SK-N-SH treated with all-trans-retinoic acid at 6 μM for 48 hours (cell line): ENCODE results near the gene CNDP1.
A peak's percentile ranks its signal among the peaks of the same experiment; 100 is the strongest.

ENCODE experiments used
- ATAC-seq: fragments of 200-7000 bp; cut with Tn5 transposase; 3 replicates; pipeline ENCODE4 v1.9.1; 2020; ENCODE audit warnings: mild to moderate bottlenecking, moderate library complexity
- ARNTL ChIP-seq: fragments of 450-650 bp; formaldehyde crosslinking; IDR thresholded peaks from 2 replicates; pipeline ENCODE4 v1.5.0; 2020; ENCODE audit warnings: low read depth, mild to moderate bottlenecking, moderate library complexity, borderline replicate concordance
- BACH2 ChIP-seq: fragments of 250-450 bp; sonication (Bioruptor Pico); IDR thresholded peaks from 2 replicates; pipeline ENCODE4 v1.9.0; 2021; ENCODE audit warnings: mild to moderate bottlenecking, borderline replicate concordance
- CSRNP3 ChIP-seq: fragments of 250-450 bp; sonication (Bioruptor Pico); IDR thresholded peaks from 2 replicates; pipeline ENCODE4 v1.5.1; 2021; ENCODE audit warnings: mild to moderate bottlenecking, moderate library complexity
- ESRRG ChIP-seq: fragments of 250-450 bp; sonication (Bioruptor Pico); IDR thresholded peaks from 2 replicates; pipeline ENCODE4 v1.6.1; 2021; ENCODE audit warnings: mild to moderate bottlenecking
- GLIS3 ChIP-seq: fragments of 250-450 bp; sonication (Bioruptor Pico); IDR thresholded peaks from 2 replicates; pipeline ENCODE4 v1.5.0; 2020; ENCODE audit warnings: mild to moderate bottlenecking, moderate library complexity
- ISL1 ChIP-seq: fragments of 250-450 bp; sonication (Bioruptor Pico); IDR thresholded peaks from 2 replicates; pipeline ENCODE4 v2.1.2; 2022; ENCODE audit warnings: mild to moderate bottlenecking, moderate library complexity
- OSR1 ChIP-seq: fragments of 250-450 bp; sonication (Bioruptor Pico); IDR thresholded peaks from 2 replicates; pipeline ENCODE4 v1.8.0; 2022; ENCODE audit warnings: moderate library complexity, mild to moderate bottlenecking, inconsistent platforms
- PATZ1 ChIP-seq: fragments of 250-450 bp; sonication (Bioruptor Pico); IDR thresholded peaks from 2 replicates; pipeline ENCODE4 v1.8.0; 2020; ENCODE audit warnings: mild to moderate bottlenecking, moderate library complexity, borderline replicate concordance
- POU6F1 ChIP-seq: fragments of 250-450 bp; sonication (Bioruptor Pico); IDR thresholded peaks from 2 replicates; pipeline ENCODE4 v1.8.0; 2021; ENCODE audit warnings: low read depth, mild to moderate bottlenecking, moderate library complexity, borderline replicate concordance
- PPARA ChIP-seq: fragments of 250-450 bp; sonication (Bioruptor Pico); IDR thresholded peaks from 2 replicates; pipeline ENCODE4 v1.5.0; 2020; ENCODE audit warnings: mild to moderate bottlenecking, borderline replicate concordance
- RARB ChIP-seq: fragments of 250-450 bp; sonication (Bioruptor Pico); IDR thresholded peaks from 2 replicates; pipeline ENCODE4 v1.8.0; 2021; ENCODE audit warnings: mild to moderate bottlenecking, moderate library complexity
- SNAI2 ChIP-seq: fragments of 250-450 bp; sonication (Bioruptor Pico); IDR thresholded peaks from 2 replicates; pipeline ENCODE4 v1.5.0; 2020; ENCODE audit warnings: mild to moderate bottlenecking, moderate library complexity
- TCF4 ChIP-seq: fragments of 250-450 bp; sonication (Bioruptor Pico); IDR thresholded peaks from 2 replicates; pipeline ENCODE4 v1.8.0; 2021; ENCODE audit warnings: mild to moderate bottlenecking, moderate library complexity, borderline replicate concordance
- TOX ChIP-seq: fragments of 250-450 bp; sonication (Bioruptor Pico); IDR thresholded peaks from 2 replicates; pipeline ENCODE4 v1.8.0; 2021; ENCODE audit warnings: mild to moderate bottlenecking, moderate library complexity, borderline replicate concordance
- TSHZ2 ChIP-seq: fragments of 250-450 bp; sonication (Bioruptor Pico); IDR thresholded peaks from 2 replicates; pipeline ENCODE4 v1.5.0; 2020; ENCODE audit warnings: mild to moderate bottlenecking, moderate library complexity
- ZC3H10 ChIP-seq: fragments of 250-450 bp; sonication (Bioruptor Pico); IDR thresholded peaks from 2 replicates; pipeline ENCODE4 v1.5.1; 2021; ENCODE audit warnings: mild to moderate bottlenecking, moderate library complexity
- ZFP3 ChIP-seq: fragments of 250-450 bp; sonication (Bioruptor Pico); IDR thresholded peaks from 2 replicates; pipeline ENCODE4 v1.5.0; 2020; ENCODE audit warnings: mild to moderate bottlenecking, moderate library complexity
- ZFP30 ChIP-seq: fragments of 450-650 bp; formaldehyde crosslinking; IDR thresholded peaks from 2 replicates; pipeline ENCODE4 v1.5.0; 2022; ENCODE audit warnings: mild to moderate bottlenecking, moderate library complexity
- ZNF565 ChIP-seq: fragments of 450-650 bp; formaldehyde crosslinking; conservative IDR thresholded peaks from 2 replicates; pipeline ENCODE4 v1.5.0; 2020; ENCODE audit warnings: low read depth, mild to moderate bottlenecking, moderate library complexity
- ZNF70 ChIP-seq: fragments of 450-650 bp; formaldehyde crosslinking; IDR thresholded peaks from 2 replicates; pipeline ENCODE4 v1.5.0; 2020; ENCODE audit warnings: mild to moderate bottlenecking, moderate library complexity
- ZNF8 ChIP-seq: fragments of 450-650 bp; formaldehyde crosslinking; IDR thresholded peaks from 2 replicates; pipeline ENCODE4 v1.5.0; 2020; ENCODE audit warnings: mild to moderate bottlenecking, moderate library complexity
- TF ChIP-seq, protein P1 (sequence below): fragments of 250-450 bp; sonication (Bioruptor Pico); IDR thresholded peaks from 2 replicates; pipeline ENCODE4 v1.5.1; 2020; ENCODE audit warnings: low read depth, mild to moderate bottlenecking, moderate library complexity

CNDP1 gene

DNA sequence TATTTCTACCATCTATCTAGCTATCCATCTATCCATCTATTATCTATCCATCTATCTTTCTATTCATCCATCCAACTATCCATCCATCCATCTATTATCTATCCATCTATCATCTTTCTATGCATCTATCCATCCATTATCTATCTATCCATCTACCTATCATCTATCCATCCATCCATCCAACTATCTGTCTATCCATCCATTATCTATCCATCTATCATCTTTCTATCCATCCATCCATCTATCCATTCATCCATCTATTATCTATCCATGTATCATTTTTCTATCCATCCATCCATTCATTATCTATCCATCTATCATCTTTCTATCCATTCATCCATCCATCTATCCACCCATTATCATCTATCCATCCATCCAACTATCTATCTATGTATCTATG lies 38.8 kb downstream of the CNDP1 start:
- no peak for ATAC-seq
- TF ChIP-seq SNAI2 (CRISPR knock-in tag) (no peak), ZC3H10 (no peak), OSR1 (CRISPR knock-in tag) (no peak), BACH2 (CRISPR knock-in tag) (no peak), TCF4 (no peak), ESRRG (CRISPR knock-in tag) (no peak)
- TF ChIP-seq, protein P1, sequence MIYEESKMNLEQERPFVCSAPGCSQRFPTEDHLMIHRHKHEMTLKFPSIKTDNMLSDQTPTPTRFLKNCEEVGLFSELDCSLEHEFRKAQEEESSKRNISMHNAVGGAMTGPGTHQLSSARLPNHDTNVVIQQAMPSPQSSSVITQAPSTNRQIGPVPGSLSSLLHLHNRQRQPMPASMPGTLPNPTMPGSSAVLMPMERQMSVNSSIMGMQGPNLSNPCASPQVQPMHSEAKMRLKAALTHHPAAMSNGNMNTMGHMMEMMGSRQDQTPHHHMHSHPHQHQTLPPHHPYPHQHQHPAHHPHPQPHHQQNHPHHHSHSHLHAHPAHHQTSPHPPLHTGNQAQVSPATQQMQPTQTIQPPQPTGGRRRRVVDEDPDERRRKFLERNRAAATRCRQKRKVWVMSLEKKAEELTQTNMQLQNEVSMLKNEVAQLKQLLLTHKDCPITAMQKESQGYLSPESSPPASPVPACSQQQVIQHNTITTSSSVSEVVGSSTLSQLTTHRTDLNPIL (CRISPR knock-in tag) = no peak

- TF ChIP-seq RARB = no peak
- TF ChIP-seq CSRNP3 (CRISPR knock-in tag) = no peak
- TF ChIP-seq POU6F1 (CRISPR knock-in tag) = no peak
- no peak for TF ChIP-seq OSR1 (CRISPR knock-in tag)
- no peak for TF ChIP-seq GLIS3
- no peak for TF ChIP-seq PATZ1
- no peak for TF ChIP-seq ZNF70 (CRISPR knock-in tag)
- TF ChIP-seq PPARA (CRISPR knock-in tag) = no peak
- no peak for TF ChIP-seq ZFP3
- TF ChIP-seq ISL1 (CRISPR knock-in tag) = no peak
- no peak for TF ChIP-seq ZNF565 (CRISPR knock-in tag)
- no peak for TF ChIP-seq ZFP30
- no peak for TF ChIP-seq TOX
- TF ChIP-seq ZC3H10 = no peak
- TF ChIP-seq TCF4 = no peak
- no peak for TF ChIP-seq ZNF8 (CRISPR knock-in tag)
- no peak for TF ChIP-seq ARNTL (CRISPR knock-in tag)
- TF ChIP-seq TSHZ2 (CRISPR knock-in tag) = no peak
- TF ChIP-seq, protein P1 (CRISPR knock-in tag) = no peak
Observed at GRCh38 chr18:74574916-74575315, 40.6 kb downstream of the CNDP1 start.

GRCh38 chr18:74577019-74577418 lies 42.7 kb downstream of the CNDP1 start:
- no peak for ATAC-seq
- no peak for TF ChIP-seq ZFP3
- no peak for TF ChIP-seq BACH2 (CRISPR knock-in tag)
- TF ChIP-seq, protein P1 (CRISPR knock-in tag) = no peak
- TF ChIP-seq POU6F1 (CRISPR knock-in tag) = no peak
- TF ChIP-seq ZNF70 (CRISPR knock-in tag) = no peak
- peak; percentile 56 for TF ChIP-seq TCF4
- no peak for TF ChIP-seq SNAI2 (CRISPR knock-in tag)
- TF ChIP-seq ISL1 (CRISPR knock-in tag) = no peak
- TF ChIP-seq PATZ1 = no peak
- TF ChIP-seq, all 23 proteins: peak for 1

More at GRCh38 chr18:74574916-74575315, 40.6 kb downstream of the CNDP1 start:
- no peak for ATAC-seq
